Measurements from ENCODE around the gene SLC43A2. TPM values are rescaled to one million over a fixed set of nuclear protein-coding genes. Genes with fewer than 3 reads are reported as not detected.

SLC43A2 gene
- total RNA-seq, 4 donors from 2014 or later, result 4.8 to 11.8 (median 10.6) TPM

DNA sequence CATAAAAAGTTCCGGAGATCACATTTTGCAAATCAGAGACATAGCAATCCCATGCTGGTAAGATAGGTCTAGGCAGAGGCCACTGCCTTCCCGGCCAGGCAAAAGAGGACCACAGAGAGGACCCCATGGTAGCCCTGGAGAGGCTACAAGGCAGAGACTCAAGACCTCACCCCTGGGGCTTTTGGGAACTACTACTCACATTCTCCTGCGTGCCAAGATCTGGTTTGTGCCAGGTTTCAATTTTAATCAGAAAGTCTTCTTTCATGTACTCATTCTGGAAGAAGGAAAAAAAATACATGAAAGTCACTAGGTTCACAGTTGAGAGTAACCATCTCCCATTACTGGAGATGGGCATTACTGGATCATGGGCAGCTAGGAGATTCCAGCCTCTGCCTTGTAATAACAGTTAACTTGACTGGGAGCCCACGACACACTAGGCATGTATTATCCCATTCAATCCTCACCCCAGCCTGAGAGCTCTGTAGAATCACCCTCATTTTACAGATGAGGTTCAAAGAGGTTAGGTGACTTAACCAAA, 87.2 kb downstream of the SLC43A2 start:
- peaks cover 5% of the 10 kb centered on the region for H3K4me1 ChIP-seq
- no peak for TF ChIP-seq CTCF (IDR thresholded peaks at IDR 0.05)
- no peak for TF ChIP-seq EP300 (IDR thresholded peaks at IDR 0.05)
- TF ChIP-seq POLR2A (IDR thresholded peaks at IDR 0.05), result no peak
- TF ChIP-seq POLR2AphosphoS5 (IDR thresholded peaks at IDR 0.05), result no peak
- 84% methylated on average over 4 of the region's 4 CpGs for WGBS
- no peak for DNase-seq (ENCODE audit: low spot score in 2 of 2)
- H3K36me3 ChIP-seq, result peaks cover 78% of the 10 kb centered on the region
- H3K9me3 ChIP-seq, result no peaks in the 10 kb centered on the region
- no peaks in the 10 kb centered on the region for H3K27me3 ChIP-seq
- no peak overlapping the region for H3K4me3 ChIP-seq
- no peak overlapping the region for H3K27ac ChIP-seq

GRCh38 chr17:1539811-1540210, 88.8 kb downstream of the SLC43A2 start:
- Histone ChIP-seq H3K9me3 (no peaks in the 10 kb centered on the region), H3K27me3 (no peaks in the 10 kb centered on the region), H3K27ac (no peak overlapping the region), H3K36me3 (peaks cover 86% of the 10 kb centered on the region), H3K4me1 (no peaks in the 10 kb centered on the region), H3K4me3 (no peak overlapping the region)
- no peak for DNase-seq (ENCODE audit: low spot score in 2 of 2)
- TF ChIP-seq CTCF (IDR thresholded peaks at IDR 0.05), result no peak
- no peak for TF ChIP-seq POLR2AphosphoS5 (IDR thresholded peaks at IDR 0.05)
- no peak for TF ChIP-seq EP300 (IDR thresholded peaks at IDR 0.05)
- 92% methylated on average over 15 of the region's 15 CpGs for WGBS

DNA sequence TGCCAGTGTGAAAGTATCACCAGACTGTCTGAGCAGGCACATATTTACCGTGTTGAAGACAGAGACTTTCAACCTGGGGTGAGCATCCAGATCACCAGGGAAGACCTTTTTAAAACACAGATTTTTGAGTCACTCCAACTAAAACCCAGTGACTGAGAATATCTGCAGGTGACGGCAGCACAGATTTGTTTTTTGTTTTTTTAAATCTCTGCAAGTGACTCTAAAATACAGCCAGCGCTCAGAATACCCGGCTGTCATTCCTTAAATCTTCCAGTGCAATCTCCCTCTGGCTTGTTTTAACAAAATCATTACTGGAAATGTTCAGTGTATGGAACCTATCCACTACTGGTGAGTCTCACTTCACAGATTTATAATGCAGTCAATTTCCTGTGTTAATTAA, 92.9 kb downstream of the SLC43A2 start:
- H3K9me3 ChIP-seq, result no peaks in the 10 kb centered on the region
- no peak overlapping the region for H3K27ac ChIP-seq
- peaks cover 93% of the 10 kb centered on the region for H3K36me3 ChIP-seq
- TF ChIP-seq POLR2AphosphoS5 (IDR thresholded peaks at IDR 0.05) (no peak), CTCF (IDR thresholded peaks at IDR 0.05) (no peak), POLR2A (IDR thresholded peaks at IDR 0.05) (no peak), EP300 (IDR thresholded peaks at IDR 0.05) (no peak)
- no peaks in the 10 kb centered on the region for H3K4me1 ChIP-seq
- no peaks in the 10 kb centered on the region for H3K27me3 ChIP-seq
- WGBS, result 87% methylated on average over 4 of the region's 4 CpGs
- no peak for DNase-seq (ENCODE audit: low spot score in 2 of 2)
- H3K4me3 ChIP-seq, result no peak overlapping the region

GRCh38 chr17:1533661-1534325, 94.8 kb downstream of the SLC43A2 start:
- Histone ChIP-seq H3K36me3 (peaks cover 93% of the 10 kb centered on the region), H3K27ac (no peak overlapping the region), H3K9me3 (no peaks in the 10 kb centered on the region), H3K4me1 (no peaks in the 10 kb centered on the region), H3K27me3 (no peaks in the 10 kb centered on the region), H3K4me3 (no peak overlapping the region)
- TF ChIP-seq POLR2A (IDR thresholded peaks at IDR 0.05) (no peak), POLR2AphosphoS5 (IDR thresholded peaks at IDR 0.05) (no peak), CTCF (IDR thresholded peaks at IDR 0.05) (no peak), EP300 (IDR thresholded peaks at IDR 0.05) (no peak)
- 95% methylated on average over 23 of the region's 24 CpGs for WGBS
- no peak for DNase-seq (ENCODE audit: low spot score in 2 of 2)

DNA sequence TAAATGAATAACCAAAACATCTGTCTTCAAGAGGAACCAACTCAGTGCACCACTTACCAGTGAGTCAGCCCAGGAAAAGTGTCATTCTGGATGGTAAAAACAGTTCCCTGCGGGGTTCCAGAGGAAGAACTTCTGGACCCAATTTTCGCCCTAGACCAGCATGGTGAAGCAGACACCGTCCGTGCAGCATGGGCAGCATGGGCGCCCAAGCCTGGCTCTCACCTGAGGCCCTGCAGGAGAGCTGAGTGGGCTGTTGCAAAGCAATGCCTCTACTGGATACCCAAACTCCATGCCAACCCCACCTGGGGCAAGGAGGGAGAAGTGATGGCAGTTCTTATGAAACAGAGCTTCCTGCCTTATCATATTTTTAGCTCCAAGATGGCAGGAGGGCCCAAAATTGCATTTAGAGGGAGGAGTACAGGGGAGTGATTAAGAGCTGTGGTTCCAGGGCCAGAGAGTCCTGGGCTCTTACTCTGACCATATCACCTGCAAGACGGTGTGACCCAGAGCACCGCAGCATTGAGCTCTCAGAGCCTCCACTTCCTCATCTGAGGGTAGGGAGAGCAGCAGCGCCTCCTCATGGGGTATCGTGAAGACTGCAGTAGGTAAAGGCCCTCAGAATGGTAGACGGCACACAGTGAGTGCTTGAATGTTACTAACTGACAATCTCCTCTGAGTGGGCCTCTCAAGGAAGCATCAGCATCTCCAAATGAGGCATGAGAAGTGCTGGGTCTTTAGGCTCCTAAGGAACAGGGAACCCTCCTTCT, 95.6 kb downstream of the SLC43A2 start:
- Histone ChIP-seq H3K9me3 (no peaks in the 10 kb centered on the region), H3K4me1 (no peaks in the 10 kb centered on the region), H3K27me3 (no peaks in the 10 kb centered on the region), H3K4me3 (no peak overlapping the region), H3K27ac (no peak overlapping the region), H3K36me3 (peaks cover 91% of the 10 kb centered on the region)
- TF ChIP-seq EP300 (IDR thresholded peaks at IDR 0.05) (no peak), POLR2AphosphoS5 (IDR thresholded peaks at IDR 0.05) (no peak), CTCF (IDR thresholded peaks at IDR 0.05) (no peak), POLR2A (IDR thresholded peaks at IDR 0.05) (no peak)
- 71% methylated on average over 6 of the region's 10 CpGs for WGBS
- no peak for DNase-seq (ENCODE audit: low spot score in 2 of 2)

All from suprapubic skin (tissue), 4 donors.